ENCODE results near the gene JAG1. TPM values are rescaled to one million over a fixed set of nuclear protein-coding genes. Genes with fewer than 3 reads are reported as not detected.
A peak's percentile ranks its signal among the peaks of the same experiment; 100 is the strongest.

JAG1 gene
- total RNA-seq, 2 donors from 2014 or later, result 66.5 to 102 TPM

DNA sequence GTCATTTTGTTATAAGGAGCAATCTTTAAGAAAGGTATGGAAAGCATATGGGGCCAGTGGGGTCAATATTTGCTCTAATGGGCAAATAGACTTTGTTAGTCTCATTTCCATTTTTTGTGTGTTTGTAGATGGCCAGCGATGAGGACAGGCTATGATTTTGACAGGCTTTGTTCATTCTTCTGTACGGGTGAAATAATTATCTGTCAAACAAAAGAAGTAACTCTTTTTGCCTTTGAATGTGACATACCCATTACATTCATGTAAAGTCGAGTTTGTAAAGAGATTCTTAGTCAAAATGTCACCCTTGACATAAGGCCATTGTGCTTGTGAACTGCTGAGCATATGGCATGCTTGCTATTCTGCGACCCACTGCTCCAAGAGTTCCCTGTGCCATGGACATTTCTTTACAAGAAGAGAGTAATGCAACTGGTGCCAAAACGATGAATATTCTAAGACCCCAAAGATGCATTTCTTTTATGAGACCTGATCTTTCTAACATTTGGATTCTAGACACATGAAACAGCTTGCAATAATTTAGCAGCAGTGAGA is 38.2 kb upstream of the JAG1 start:
- no peak for DNase-seq
- Histone ChIP-seq H3K4me3 (no peak overlapping the region), H3K9me3 (no peaks in the 10 kb centered on the region), H3K9ac (ENCODE audit: low read depth in 2 of 2, low read length in 2 of 2) (no peak overlapping the region), H3K27ac (no peak overlapping the region), H3K27me3 (no peaks in the 10 kb centered on the region), H3K36me3 (no peaks in the 10 kb centered on the region), H3K4me1 (no peaks in the 10 kb centered on the region)
- TF ChIP-seq, protein P1, sequence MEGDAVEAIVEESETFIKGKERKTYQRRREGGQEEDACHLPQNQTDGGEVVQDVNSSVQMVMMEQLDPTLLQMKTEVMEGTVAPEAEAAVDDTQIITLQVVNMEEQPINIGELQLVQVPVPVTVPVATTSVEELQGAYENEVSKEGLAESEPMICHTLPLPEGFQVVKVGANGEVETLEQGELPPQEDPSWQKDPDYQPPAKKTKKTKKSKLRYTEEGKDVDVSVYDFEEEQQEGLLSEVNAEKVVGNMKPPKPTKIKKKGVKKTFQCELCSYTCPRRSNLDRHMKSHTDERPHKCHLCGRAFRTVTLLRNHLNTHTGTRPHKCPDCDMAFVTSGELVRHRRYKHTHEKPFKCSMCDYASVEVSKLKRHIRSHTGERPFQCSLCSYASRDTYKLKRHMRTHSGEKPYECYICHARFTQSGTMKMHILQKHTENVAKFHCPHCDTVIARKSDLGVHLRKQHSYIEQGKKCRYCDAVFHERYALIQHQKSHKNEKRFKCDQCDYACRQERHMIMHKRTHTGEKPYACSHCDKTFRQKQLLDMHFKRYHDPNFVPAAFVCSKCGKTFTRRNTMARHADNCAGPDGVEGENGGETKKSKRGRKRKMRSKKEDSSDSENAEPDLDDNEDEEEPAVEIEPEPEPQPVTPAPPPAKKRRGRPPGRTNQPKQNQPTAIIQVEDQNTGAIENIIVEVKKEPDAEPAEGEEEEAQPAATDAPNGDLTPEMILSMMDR (IDR thresholded peaks at IDR 0.05), result no peak
- intact Hi-C loops (cut with DNase I), result no loop called here

DNA sequence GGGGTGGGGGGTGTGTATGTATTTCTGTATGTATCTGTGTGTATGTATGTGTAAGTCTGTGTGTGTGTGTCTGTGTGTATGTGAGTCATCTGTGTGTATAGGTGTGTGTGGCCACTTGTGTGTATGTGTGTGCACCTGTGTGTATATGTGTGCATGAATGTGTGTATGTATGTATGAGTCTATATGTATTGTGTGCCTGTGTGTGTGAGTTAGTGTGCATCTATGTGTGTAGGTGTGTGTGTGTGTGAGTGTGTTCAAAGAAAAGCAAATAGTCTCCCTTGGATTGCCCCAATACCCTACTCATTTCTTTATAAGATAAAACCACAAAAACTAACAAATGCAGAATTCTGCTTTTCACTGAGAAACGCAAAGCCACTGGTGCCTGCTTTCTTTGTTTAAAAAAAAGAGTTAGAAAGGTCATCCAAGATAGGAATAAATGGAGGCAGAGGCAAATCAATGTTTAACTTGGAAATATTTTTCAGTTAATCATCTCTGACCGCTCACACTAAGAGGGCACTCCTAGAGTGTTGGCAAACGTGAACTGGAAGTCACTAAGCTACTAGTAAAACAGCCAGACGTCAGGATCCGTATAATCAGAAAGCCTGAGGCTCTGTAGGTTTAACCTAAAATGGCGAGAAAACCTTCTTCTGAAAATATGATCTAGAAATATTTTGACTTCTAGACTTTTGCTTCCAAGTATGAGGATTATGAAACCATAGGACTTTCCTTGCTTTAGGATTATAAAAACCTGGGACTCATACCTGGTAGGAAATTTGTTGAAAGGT is 37.4 kb upstream of the JAG1 start:
- Histone ChIP-seq H3K36me3 (no peaks in the 10 kb centered on the region), H3K27ac (no peak overlapping the region), H3K4me3 (no peak overlapping the region), H3K9me3 (no peaks in the 10 kb centered on the region), H3K4me1 (no peaks in the 10 kb centered on the region), H3K27me3 (no peaks in the 10 kb centered on the region), H3K9ac (ENCODE audit: low read depth in 2 of 2, low read length in 2 of 2) (peak overlapping the region in 1 of 2 donors; percentile 14)
- DNase-seq, result no peak
- TF ChIP-seq, protein P1 (IDR thresholded peaks at IDR 0.05), result no peak
- intact Hi-C loops (cut with DNase I), result no loop called here

DNA sequence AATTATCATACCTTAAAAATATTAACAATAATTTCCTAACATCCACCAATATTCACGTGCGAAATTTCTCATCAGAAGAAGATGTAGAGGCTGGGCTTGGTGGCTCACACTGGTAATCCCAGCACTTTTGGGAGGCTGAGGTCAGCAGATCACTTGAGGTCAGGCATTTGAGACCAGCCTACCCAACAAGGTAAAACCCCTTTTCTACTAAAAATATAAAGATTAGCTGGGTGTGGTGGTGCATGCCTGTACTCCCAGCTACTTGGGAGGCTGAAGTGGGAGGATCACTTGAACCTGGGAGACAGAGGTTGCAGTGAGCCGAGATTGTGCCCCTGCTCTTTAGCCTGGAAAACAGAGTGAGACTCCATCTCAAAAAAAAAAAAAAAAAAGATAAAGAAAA is 36.1 kb upstream of the JAG1 start:
- Histone ChIP-seq H3K36me3 (no peaks in the 10 kb centered on the region), H3K4me3 (no peak overlapping the region), H3K27ac (no peak overlapping the region), H3K4me1 (no peaks in the 10 kb centered on the region), H3K27me3 (no peaks in the 10 kb centered on the region), H3K9ac (ENCODE audit: low read depth in 2 of 2, low read length in 2 of 2) (no peak overlapping the region), H3K9me3 (no peaks in the 10 kb centered on the region)
- intact Hi-C loops (cut with DNase I), result loop anchor here (10.0 kb wide), 1 partner anchor 145 kb away; no protein-coding TSS in a partner anchor
- TF ChIP-seq, protein P1 (IDR thresholded peaks at IDR 0.05), result no peak
- no peak for DNase-seq

DNA sequence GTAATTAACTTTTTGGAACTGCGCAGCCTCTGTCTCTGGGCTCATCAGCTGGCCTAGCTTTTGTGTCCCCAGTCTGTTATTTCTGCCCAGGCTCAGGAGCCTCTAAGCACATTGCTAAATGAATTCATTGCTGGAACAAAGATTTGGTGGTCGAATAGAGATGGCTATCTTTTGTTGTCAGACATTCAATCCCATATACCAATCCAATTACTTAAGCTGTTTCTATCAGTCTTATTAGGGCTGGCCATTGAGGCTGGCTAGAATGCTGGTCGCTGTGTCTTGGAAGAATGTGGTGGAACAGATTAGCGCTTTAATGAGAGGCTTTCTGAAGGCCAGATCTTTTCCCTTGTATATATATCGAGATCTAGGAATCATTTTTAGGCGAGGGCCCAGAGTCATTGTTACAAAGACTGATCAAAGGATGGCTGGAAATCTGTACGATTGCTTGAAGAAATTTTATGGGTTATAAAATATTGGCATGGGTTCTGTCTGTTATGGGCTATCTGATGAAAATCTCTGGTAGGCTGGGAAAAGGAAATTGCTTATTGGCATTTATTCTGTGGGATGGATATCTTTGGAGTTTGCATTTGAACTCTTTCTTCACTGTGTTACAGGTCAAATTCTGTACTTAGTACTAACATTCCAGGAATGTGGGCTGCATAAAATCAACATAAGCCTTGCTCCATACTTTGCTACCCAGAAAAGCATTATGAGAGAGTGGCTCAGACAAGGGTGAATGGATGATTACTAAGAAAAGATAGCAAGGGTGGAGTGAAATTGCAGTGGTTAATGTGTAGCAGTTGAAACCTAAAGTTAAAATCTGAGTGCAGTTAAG is 34.8 kb upstream of the JAG1 start:
- Histone ChIP-seq H3K36me3 (no peaks in the 10 kb centered on the region), H3K9ac (ENCODE audit: low read depth in 2 of 2, low read length in 2 of 2) (peak overlapping the region in 1 of 2 donors; percentile 63), H3K4me1 (no peaks in the 10 kb centered on the region), H3K27me3 (no peaks in the 10 kb centered on the region), H3K4me3 (no peak overlapping the region), H3K27ac (peak overlapping the region; percentile 59), H3K9me3 (no peaks in the 10 kb centered on the region)
- TF ChIP-seq, protein P1 (IDR thresholded peaks at IDR 0.05), result no peak
- intact Hi-C loops (cut with DNase I), result loop anchor here (10.0 kb wide), 1 partner anchor 146 kb away; no protein-coding TSS in a partner anchor
- no peak for DNase-seq

DNA sequence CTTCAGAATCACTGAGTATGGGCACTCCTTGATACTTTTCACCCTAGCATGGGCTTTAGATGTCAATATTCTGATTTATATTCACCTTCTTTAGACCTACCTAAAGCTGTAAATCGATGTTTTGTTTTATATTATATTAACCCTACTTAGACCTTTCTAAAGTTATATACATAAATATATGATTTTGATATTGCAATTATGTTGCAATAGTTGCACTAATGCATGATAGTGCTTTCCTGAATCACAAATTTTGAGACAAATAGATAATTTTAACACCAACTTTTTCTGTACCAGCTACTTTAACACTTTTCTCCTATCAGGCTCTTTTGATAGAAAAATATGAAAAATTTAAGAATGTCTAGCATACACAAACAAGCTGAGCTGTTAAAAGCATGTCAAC is 34.0 kb upstream of the JAG1 start:
- peak overlapping the region in 1 of 2 donors; percentile 63 for H3K9ac ChIP-seq (ENCODE audit: low read depth in 2 of 2, low read length in 2 of 2)
- H3K36me3 ChIP-seq, result no peaks in the 10 kb centered on the region
- peak overlapping the region; percentile 59 for H3K27ac ChIP-seq

More for the DNA sequence above, 34.0 kb upstream of the JAG1 start:
- Histone ChIP-seq H3K27me3 (no peaks in the 10 kb centered on the region), H3K4me3 (no peak overlapping the region), H3K9me3 (no peaks in the 10 kb centered on the region), H3K4me1 (no peaks in the 10 kb centered on the region)
- TF ChIP-seq, protein P1 (IDR thresholded peaks at IDR 0.05), result no peak
- intact Hi-C loops (cut with DNase I), result loop anchor here (10.0 kb wide), 1 partner anchor 147 kb away; no protein-coding TSS in a partner anchor
- DNase-seq, result no peak

Measured in colonic mucosa (tissue), 4 donors.